ENCODE results near the gene PCBP3.

Gene PCBP3

DNA sequence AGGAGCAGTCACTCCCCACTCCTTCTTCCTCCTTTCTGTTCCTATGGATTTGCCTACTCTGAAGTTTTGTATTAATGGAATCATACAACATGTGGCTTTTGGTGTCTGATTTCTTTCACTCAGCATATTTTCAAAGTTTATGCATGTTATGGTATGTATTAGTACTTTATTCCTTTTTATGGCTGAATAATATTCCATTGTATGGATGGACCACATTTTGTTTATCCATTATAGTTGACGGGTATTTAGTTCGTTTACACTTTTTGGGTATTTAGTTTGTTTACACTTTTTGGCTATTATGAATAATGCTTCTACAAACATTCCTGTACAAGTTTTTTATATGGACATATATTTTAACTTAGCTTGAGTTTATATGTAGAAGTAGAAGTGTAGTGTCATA is 113.1 kb downstream of the PCBP3 start:
- Histone ChIP-seq H3K27ac (ENCODE audit: low read length) (no peak overlapping the region), H3K79me2 (ENCODE audit: low read length) (no peaks in the 10 kb centered on the region), H3K4me2 (ENCODE audit: low read depth, low read length) (no peak overlapping the region), H3K4me1 (ENCODE audit: low read length) (no peaks in the 10 kb centered on the region), H3K4me3 (ENCODE audit: low read length) (no peak overlapping the region), H3K9me3 (replicated peaks; ENCODE audit: insufficient read depth, low read length) (no peaks in the 10 kb centered on the region), H3F3A (ENCODE audit: insufficient read depth, low read length) (no peaks in the 10 kb centered on the region), H3K9me2 (replicated peaks; ENCODE audit: insufficient read depth, low read length) (no peaks in the 10 kb centered on the region), H2AFZ (ENCODE audit: low read length) (no peak overlapping the region), H3K36me3 (replicated peaks; ENCODE audit: insufficient read depth, low read length) (no peaks in the 10 kb centered on the region), H3K27me3 (replicated peaks; ENCODE audit: insufficient read depth, low read length) (no peaks in the 10 kb centered on the region), H4K20me1 (ENCODE audit: insufficient read depth, low read length) (no peaks in the 10 kb centered on the region), H3K9ac (ENCODE audit: low read length) (no peak overlapping the region)
- no peak for TF ChIP-seq EZH2 (optimal IDR thresholded peaks at IDR 0.05; ENCODE audit: low read depth, low read length)
- TF ChIP-seq, protein P1, sequence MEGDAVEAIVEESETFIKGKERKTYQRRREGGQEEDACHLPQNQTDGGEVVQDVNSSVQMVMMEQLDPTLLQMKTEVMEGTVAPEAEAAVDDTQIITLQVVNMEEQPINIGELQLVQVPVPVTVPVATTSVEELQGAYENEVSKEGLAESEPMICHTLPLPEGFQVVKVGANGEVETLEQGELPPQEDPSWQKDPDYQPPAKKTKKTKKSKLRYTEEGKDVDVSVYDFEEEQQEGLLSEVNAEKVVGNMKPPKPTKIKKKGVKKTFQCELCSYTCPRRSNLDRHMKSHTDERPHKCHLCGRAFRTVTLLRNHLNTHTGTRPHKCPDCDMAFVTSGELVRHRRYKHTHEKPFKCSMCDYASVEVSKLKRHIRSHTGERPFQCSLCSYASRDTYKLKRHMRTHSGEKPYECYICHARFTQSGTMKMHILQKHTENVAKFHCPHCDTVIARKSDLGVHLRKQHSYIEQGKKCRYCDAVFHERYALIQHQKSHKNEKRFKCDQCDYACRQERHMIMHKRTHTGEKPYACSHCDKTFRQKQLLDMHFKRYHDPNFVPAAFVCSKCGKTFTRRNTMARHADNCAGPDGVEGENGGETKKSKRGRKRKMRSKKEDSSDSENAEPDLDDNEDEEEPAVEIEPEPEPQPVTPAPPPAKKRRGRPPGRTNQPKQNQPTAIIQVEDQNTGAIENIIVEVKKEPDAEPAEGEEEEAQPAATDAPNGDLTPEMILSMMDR (IDR thresholded peaks at IDR 0.05; ENCODE audit: low read length): no peak
- no peak for TF ChIP-seq EZH2phosphoT487 (IDR thresholded peaks at IDR 0.05; ENCODE audit: low read length)
- no peak for DNase-seq

DNA sequence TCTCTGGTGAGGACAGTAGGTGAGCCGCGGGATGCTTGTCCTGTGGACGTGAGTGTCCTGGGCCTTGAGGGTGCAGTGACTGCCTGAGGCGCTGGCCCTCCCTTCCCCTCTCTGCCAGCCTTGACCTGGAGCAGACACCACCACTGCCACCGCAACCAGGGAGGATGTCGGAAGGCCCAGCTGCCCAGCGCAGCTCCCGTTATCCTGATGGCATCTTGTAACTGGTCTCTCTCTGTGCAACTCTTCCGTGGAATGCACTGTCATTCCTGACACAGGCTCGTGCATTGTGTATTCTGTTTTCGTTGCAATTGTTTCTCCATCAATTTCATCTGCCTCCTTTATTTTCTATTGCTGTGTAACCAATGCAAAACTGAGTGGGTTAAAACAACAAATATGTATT is 118.2 kb downstream of the PCBP3 start:
- no peak for DNase-seq
- H3K9me2 ChIP-seq (replicated peaks; ENCODE audit: insufficient read depth, low read length): no peaks in the 10 kb centered on the region
- H3K9me3 ChIP-seq (replicated peaks; ENCODE audit: insufficient read depth, low read length): no peaks in the 10 kb centered on the region
- H3K27me3 ChIP-seq (replicated peaks; ENCODE audit: insufficient read depth, low read length): no peaks in the 10 kb centered on the region
- TF ChIP-seq EZH2phosphoT487 (IDR thresholded peaks at IDR 0.05; ENCODE audit: low read length): no peak
- no peak for TF ChIP-seq EZH2 (optimal IDR thresholded peaks at IDR 0.05; ENCODE audit: low read depth, low read length)
- TF ChIP-seq, protein P1 (IDR thresholded peaks at IDR 0.05; ENCODE audit: low read length): no peak
- no peaks in the 10 kb centered on the region for H3K4me1 ChIP-seq (ENCODE audit: low read length)
- H4K20me1 ChIP-seq (ENCODE audit: insufficient read depth, low read length): no peaks in the 10 kb centered on the region
- H3K27ac ChIP-seq (ENCODE audit: low read length): no peak overlapping the region
- no peaks in the 10 kb centered on the region for H3K79me2 ChIP-seq (ENCODE audit: low read length)
- no peak overlapping the region for H3K4me3 ChIP-seq (ENCODE audit: low read length)
- H3K36me3 ChIP-seq (replicated peaks; ENCODE audit: insufficient read depth, low read length): no peaks in the 10 kb centered on the region
- no peak overlapping the region for H2AFZ ChIP-seq (ENCODE audit: low read length)
- no peak overlapping the region for H3K4me2 ChIP-seq (ENCODE audit: low read depth, low read length)
- H3K9ac ChIP-seq (ENCODE audit: low read length): no peak overlapping the region
- no peaks in the 10 kb centered on the region for H3F3A ChIP-seq (ENCODE audit: insufficient read depth, low read length)

DNA sequence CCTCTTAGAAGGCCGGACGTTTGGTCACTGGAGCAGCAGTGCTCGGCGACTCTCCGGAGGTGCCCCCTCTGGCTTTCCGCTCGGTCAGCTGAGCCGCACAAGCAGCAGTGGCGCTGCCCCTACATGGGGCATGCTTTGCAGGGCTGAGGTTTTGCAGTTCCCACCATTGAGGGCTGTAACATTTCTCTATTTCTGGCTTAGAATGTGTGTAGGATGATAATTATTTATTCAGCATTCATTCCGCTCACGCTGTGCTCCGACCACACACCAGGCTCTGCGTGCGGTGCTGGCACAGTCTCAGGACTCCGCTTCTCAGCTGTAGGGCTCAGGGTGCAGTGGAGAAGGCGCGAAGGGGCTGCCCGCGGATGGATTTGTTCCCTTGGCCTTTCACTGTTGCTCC is 119.5 kb downstream of the PCBP3 start:
- no peaks in the 10 kb centered on the region for H3K4me1 ChIP-seq (ENCODE audit: low read length)

More for the DNA sequence above, 119.5 kb downstream of the PCBP3 start:
- H3F3A ChIP-seq (ENCODE audit: insufficient read depth, low read length): no peaks in the 10 kb centered on the region
- no peak for TF ChIP-seq EZH2phosphoT487 (IDR thresholded peaks at IDR 0.05; ENCODE audit: low read length)
- TF ChIP-seq, protein P1 (IDR thresholded peaks at IDR 0.05; ENCODE audit: low read length): no peak
- no peaks in the 10 kb centered on the region for H3K36me3 ChIP-seq (replicated peaks; ENCODE audit: insufficient read depth, low read length)
- no peaks in the 10 kb centered on the region for H3K27me3 ChIP-seq (replicated peaks; ENCODE audit: insufficient read depth, low read length)
- H3K79me2 ChIP-seq (ENCODE audit: low read length): no peaks in the 10 kb centered on the region
- no peak overlapping the region for H3K4me3 ChIP-seq (ENCODE audit: low read length)
- H2AFZ ChIP-seq (ENCODE audit: low read length): no peak overlapping the region
- H3K27ac ChIP-seq (ENCODE audit: low read length): no peak overlapping the region
- no peaks in the 10 kb centered on the region for H3K9me3 ChIP-seq (replicated peaks; ENCODE audit: insufficient read depth, low read length)
- no peak overlapping the region for H3K4me2 ChIP-seq (ENCODE audit: low read depth, low read length)
- no peaks in the 10 kb centered on the region for H4K20me1 ChIP-seq (ENCODE audit: insufficient read depth, low read length)
- no peak for DNase-seq
- no peak overlapping the region for H3K9ac ChIP-seq (ENCODE audit: low read length)
- no peaks in the 10 kb centered on the region for H3K9me2 ChIP-seq (replicated peaks; ENCODE audit: insufficient read depth, low read length)

Measured in MM.1S (cell line).